ENCODE results near the gene KY. TPM values are rescaled to one million over a fixed set of nuclear protein-coding genes. Genes with fewer than 3 reads are reported as not detected.
"Not testable (repeated sequence)": the region's sequence is repeated elsewhere in the genome, so short reads cannot be mapped to it uniquely, and the experiment has no call there.

Gene KY
- total RNA-seq, 1 donor from 2014 or later: not detected

DNA sequence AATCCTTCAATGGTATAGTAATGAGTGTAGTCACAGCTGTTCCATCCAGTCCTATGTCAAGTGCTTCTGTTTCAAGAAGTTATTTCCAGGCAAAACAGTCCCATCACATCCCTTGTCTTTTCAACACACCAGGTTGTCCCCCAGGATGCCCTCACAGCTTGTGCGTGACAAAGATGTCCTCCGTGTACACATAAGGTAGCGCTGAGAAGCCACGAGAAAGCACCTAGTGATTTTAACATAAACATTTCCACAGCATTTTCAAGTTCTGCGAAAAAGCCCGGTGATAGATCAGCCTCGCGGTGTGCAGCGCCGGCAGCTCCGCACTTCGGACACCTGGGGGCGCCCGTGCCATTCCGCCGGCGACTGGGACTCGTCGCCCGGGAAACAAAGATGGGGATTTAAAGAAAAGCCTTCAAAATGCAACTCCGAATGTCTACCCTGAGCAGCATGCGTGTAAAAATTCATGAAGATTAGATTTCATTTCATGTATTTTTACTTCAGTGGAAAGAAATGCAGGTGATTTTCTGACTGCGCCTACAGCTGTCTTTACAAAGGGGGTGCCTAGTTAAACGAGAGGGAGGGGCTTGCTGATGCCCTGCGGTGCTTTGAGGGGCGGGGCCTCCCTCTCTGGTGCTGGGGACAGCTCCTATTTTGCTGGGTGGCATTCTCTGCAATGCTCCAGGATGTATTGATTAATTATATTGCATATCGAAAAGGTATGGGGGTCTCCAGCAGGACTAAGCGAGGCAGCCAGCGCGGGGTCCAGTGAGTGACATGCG, 49.9 kb downstream of the KY start:
- CTCF ChIA-PET: interaction anchor here (0.6 to 2.4 kb wide), 7 partner anchors 10 to 1443 kb away, joined by 3 to 10 read pairs (median 4); no protein-coding TSS in a partner anchor
- ATAC-seq (ENCODE audit: low read depth): no peak
- H3K4me3 Mint-ChIP-seq: no peak overlapping the region

DNA sequence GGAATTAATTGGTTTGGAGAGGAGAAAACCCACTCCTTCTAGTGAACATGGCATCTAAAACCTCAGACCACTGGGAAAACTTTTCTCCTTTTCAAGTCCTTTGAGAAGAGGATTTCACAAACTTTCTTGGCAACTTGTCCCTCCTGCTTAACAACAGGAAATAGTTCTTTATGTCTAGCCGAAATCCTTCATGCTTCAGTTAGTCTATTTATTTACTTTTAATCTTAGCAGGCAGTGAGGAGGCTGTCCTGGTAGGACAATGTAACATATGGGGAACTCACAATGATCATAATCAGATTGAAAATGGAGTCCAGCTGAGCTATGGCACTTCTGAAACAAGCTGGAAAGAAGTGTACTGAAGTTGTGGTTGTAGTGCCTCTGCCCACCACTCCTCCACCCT, 50.6 kb downstream of the KY start:
- H3K27me3 Mint-ChIP-seq: no peaks in the 10 kb centered on the region
- ATAC-seq (ENCODE audit: low read depth): no peak
- H3K27ac Mint-ChIP-seq: no peak overlapping the region
- H3K9me3 Mint-ChIP-seq: no peaks in the 10 kb centered on the region
- intact Hi-C loops (cut with micrococcal nuclease): no loop called here
- H3K4me1 Mint-ChIP-seq: peaks cover 6% of the 10 kb centered on the region
- ChIA-PET CTCF (interaction anchor here (0.6 to 2.4 kb wide), 7 partner anchors 9 to 1444 kb away, joined by 3 to 10 read pairs (median 4); no protein-coding TSS in a partner anchor), POLR2A (no interaction called here)
- no peak for DNase-seq
- no peak overlapping the region for H3K4me3 Mint-ChIP-seq
- TF ChIP-seq, protein P1, sequence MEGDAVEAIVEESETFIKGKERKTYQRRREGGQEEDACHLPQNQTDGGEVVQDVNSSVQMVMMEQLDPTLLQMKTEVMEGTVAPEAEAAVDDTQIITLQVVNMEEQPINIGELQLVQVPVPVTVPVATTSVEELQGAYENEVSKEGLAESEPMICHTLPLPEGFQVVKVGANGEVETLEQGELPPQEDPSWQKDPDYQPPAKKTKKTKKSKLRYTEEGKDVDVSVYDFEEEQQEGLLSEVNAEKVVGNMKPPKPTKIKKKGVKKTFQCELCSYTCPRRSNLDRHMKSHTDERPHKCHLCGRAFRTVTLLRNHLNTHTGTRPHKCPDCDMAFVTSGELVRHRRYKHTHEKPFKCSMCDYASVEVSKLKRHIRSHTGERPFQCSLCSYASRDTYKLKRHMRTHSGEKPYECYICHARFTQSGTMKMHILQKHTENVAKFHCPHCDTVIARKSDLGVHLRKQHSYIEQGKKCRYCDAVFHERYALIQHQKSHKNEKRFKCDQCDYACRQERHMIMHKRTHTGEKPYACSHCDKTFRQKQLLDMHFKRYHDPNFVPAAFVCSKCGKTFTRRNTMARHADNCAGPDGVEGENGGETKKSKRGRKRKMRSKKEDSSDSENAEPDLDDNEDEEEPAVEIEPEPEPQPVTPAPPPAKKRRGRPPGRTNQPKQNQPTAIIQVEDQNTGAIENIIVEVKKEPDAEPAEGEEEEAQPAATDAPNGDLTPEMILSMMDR (IDR thresholded peaks at IDR 0.05): no peak
- no peaks in the 10 kb centered on the region for H3K36me3 Mint-ChIP-seq (ENCODE audit: low read depth)

More for the DNA sequence above, 49.9 kb downstream of the KY start:
- DNase-seq: peak; percentile 30
- Mint-ChIP-seq H3K4me1 (peaks cover 6% of the 10 kb centered on the region), H3K36me3 (ENCODE audit: low read depth) (no peaks in the 10 kb centered on the region), H3K27me3 (no peaks in the 10 kb centered on the region), H3K27ac (no peak overlapping the region), H3K9me3 (no peaks in the 10 kb centered on the region)
- TF ChIP-seq, protein P1 (IDR thresholded peaks at IDR 0.05): peak; percentile 75
- POLR2A ChIA-PET: no interaction called here
- intact Hi-C loops (cut with micrococcal nuclease): loop anchor here (1.0 kb wide), 1 partner anchor 194 kb away; the partner anchor contains the start of gene EPHB1

DNA sequence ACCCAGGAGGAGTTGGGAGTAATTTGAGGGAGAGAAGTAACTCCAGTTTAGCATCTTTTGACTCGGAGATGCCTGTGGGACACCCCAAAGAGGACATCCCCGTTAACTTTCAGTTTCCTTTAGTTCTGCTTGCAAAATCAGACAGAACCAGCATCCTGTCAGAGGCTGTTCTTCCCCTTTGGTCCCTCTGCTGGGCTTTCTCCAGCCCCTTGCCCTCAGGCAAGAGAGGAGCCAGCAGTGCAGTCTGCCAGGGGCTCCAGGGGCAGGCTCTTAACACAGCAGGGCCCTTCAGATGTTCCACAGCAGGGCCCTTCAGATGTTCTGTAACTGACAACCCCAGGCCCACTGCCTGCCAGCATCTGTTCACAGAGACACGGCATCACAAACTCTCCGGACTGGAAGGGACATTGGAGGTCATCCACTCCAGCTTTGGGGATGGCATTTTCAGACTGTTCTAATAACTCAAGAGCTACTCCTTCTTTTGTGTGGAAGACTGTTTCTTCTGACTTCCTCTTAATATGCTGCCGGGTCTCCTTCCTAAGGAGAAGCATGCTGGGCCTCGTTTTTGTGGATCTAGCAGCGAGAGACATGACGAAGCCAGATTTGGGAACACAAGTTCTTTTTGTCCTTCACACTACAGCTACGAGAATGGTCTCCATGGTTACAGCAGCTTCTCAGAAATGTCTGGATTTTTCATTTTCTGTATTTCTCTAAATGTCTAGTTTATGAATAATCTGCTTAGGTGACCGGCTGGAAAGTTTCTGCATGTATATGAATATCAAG, 51.9 kb downstream of the KY start:
- Mint-ChIP-seq H3K36me3 (ENCODE audit: low read depth) (no peaks in the 10 kb centered on the region), H3K27me3 (no peaks in the 10 kb centered on the region), H3K4me3 (no peak overlapping the region), H3K27ac (no peak overlapping the region), H3K9me3 (no peaks in the 10 kb centered on the region), H3K4me1 (peaks cover 6% of the 10 kb centered on the region)
- POLR2A ChIA-PET: no interaction called here
- ATAC-seq (ENCODE audit: low read depth) (no peak), DNase-seq (no peak)
- CTCF ChIA-PET: interaction anchor here (2.4 kb wide), 1 partner anchor 1443 kb away, joined by 10 read pairs; no protein-coding TSS in a partner anchor
- TF ChIP-seq, protein P1 (IDR thresholded peaks at IDR 0.05): no peak
- intact Hi-C loops (cut with micrococcal nuclease): no loop called here

DNA sequence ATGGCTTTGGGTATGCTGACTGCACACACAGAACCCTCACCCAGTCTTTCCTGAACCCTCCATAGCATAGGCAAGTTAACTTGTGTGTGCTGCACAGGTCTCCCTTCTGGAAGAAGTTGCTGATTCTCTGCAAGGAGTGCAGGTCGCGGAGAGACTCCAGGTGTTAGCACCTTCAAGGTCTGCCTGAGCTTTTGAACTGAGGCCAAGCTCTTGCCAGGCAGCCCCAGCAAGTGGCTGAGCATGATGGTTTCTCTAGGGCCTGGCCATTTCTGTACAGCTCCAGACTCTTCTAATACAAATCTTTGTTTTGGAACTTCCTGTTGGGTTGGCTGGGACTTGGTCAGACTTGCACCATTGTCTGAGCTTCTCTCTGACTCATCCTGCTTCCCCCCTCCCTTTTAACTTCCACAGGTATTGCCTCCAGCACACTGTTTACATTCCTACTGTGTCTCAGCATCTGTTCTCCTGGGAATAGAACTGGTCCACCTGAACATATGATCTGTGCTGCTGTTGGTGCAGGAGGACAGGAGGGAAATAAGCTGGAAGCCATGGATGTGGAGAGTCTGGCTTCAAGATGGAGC, 53.3 kb downstream of the KY start:
- Mint-ChIP-seq H3K27ac (no peak overlapping the region), H3K27me3 (no peaks in the 10 kb centered on the region), H3K4me3 (no peak overlapping the region), H3K4me1 (peaks cover 6% of the 10 kb centered on the region), H3K9me3 (no peaks in the 10 kb centered on the region), H3K36me3 (ENCODE audit: low read depth) (no peaks in the 10 kb centered on the region)
- intact Hi-C loops (cut with micrococcal nuclease): no loop called here
- POLR2A ChIA-PET: no interaction called here
- no peak for ATAC-seq (ENCODE audit: low read depth)
- TF ChIP-seq, protein P1 (IDR thresholded peaks at IDR 0.05): no peak
- CTCF ChIA-PET: interaction anchor here (1.4 kb wide), 1 partner anchor 1446 kb away, joined by 4 read pairs; no protein-coding TSS in a partner anchor
- no peak for DNase-seq

DNA sequence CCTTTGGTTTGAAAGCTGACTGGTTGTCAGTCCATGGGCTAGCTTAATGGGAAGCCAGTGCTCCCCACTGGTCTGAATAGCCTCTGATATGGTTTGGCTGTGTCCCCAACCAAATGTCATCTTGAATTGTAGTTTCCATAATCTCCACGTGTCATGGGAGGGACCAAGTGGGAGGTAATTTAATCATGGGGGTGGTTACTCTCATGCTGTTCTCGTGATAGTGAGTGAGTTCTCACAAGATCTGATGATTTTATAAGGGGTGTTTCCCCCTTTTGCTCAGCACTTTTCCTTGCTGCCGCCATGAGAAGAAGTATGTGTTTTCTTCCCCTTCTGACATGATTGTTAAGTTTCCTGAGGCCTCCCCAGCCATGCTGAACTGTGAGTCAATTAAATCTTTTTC, 55.8 kb downstream of the KY start:
- H3K27me3 Mint-ChIP-seq; H3K4me1 Mint-ChIP-seq; DNase-seq; H3K27ac Mint-ChIP-seq; H3K9me3 Mint-ChIP-seq; POLR2A ChIA-PET; CTCF ChIA-PET; H3K4me3 Mint-ChIP-seq; intact Hi-C loops (cut with micrococcal nuclease); H3K36me3 Mint-ChIP-seq (ENCODE audit: low read depth); ATAC-seq (ENCODE audit: low read depth): not testable (repeated sequence)

Measured in activated B cell treated with CpG ODN at 0.5 μM for 24 hours (primary cell).